Stomach (tissue), 9 donors: ENCODE data around the gene ZNF524. TPM values are rescaled to one million over a fixed set of nuclear protein-coding genes. Genes with fewer than 3 reads are reported as not detected.

Source experiments
- DNase-seq, 2 donors: peaks; one replicate each; pipeline versions ENCODE4 v3.0.0 to v3.0.0-alpha.2; 2013 to 2019
- H3K27ac ChIP-seq, 5 donors: fragments of 200-600 bp in 4 of 5; sonication (generic) in 4 of 5; one replicate each; pipeline ENCODE4 v1.5.1; 2013 to 2019; ENCODE audit warnings: mild to moderate bottlenecking in 1 of 5, moderate library complexity in 1 of 5
- H3K27me3 ChIP-seq, 3 donors: fragments of 200-600 bp; sonication (generic); one replicate each; pipeline ENCODE4 v1.5.1; 2017 to 2019; ENCODE audit warnings: mixed run types in 1 of 3
- H3K36me3 ChIP-seq, 4 donors: fragments of 200-600 bp; sonication (generic); 1 replicate in 3 of 4; 2 replicates in 1 of 4; pipeline ENCODE4 v1.5.1; 2016 to 2019
- H3K4me1 ChIP-seq, 4 donors: fragments of 200-600 bp; sonication (generic); one replicate each; pipeline ENCODE4 v1.5.1; 2016 to 2019
- H3K4me3 ChIP-seq, 4 donors: fragments of 200-600 bp; sonication (generic) in 3 of 4; one replicate each; pipeline ENCODE4 v1.5.1; 2016 to 2019; ENCODE audit warnings: mild to moderate bottlenecking in 1 of 4
- H3K9me3 ChIP-seq, 4 donors: fragments of 200-600 bp; sonication (generic); one replicate each; pipeline ENCODE4 v1.5.1; 2016 to 2019
- CTCF ChIP-seq, 7 experiments: fragments of 450-650 bp in 4 of 7; fragments of 200-600 bp in 3 of 7; sonication (generic) in 3 of 7; IDR thresholded peaks; one replicate each; pipeline ENCODE4 v1.5.1; 2016 to 2019; ENCODE audit warnings: antibody characterized with exemption in 7 of 7, control low read depth in 2 of 7, mild to moderate bottlenecking in 1 of 7
- EP300 ChIP-seq: sonication (generic); formaldehyde crosslinking; IDR thresholded peaks from one replicate; pipeline ENCODE4 v1.6.1; 2017; ENCODE audit warnings: antibody characterized with exemption
- POLR2A ChIP-seq, 4 donors: fragments of 450-650 bp; IDR thresholded peaks; one replicate each; pipeline ENCODE4 v1.6.1; 2016; ENCODE audit warnings: antibody characterized with exemption in 4 of 4, control low read depth in 2 of 4, mild to moderate bottlenecking in 1 of 4, moderate library complexity in 1 of 4
- POLR2AphosphoS5 ChIP-seq, 3 donors: sonication (generic); formaldehyde crosslinking; IDR thresholded peaks; one replicate each; pipeline ENCODE4 v1.6.1; 2016; ENCODE audit warnings: antibody characterized with exemption in 3 of 3
- WGBS, 5 donors: extraction: QIAGEN DNeasy Blood & Tissue Kit in 3 of 5; methylation state at CpG; one replicate each; pipeline versions ENCODE4 v1.1.5 to v1.1.7; 2013 to 2018; 5-methylcytosine and 5-hydroxymethylcytosine counted together
- intact Hi-C: fragments of 100-400 bp; cut with DNase I; formaldehyde crosslinking; loops from one replicate; pipeline ENCODE4 v1.15.1; 2023; ENCODE audit warnings: low total_unique reads
- polyA plus RNA-seq, 3 donors: library from polyadenylated mRNA; stranded (reverse); fragments of 200-250 nt; gene quantifications; one replicate each; pipeline ENCODE4 v1.2.3, GENCODE V29; 2013
- total RNA-seq, 5 donors: library from RNA; depleted of rRNA; stranded (reverse); fragments of >200 nt; gene quantifications; one replicate each; pipeline versions ENCODE4 v1.1.0 to v1.2.3, GENCODE V29; 2014 to 2016
- donor health status: healthy with polysubstance abuse.
- donor health status: Bipolar disorder and iron deficiency.
- donor health status: healthy.

The ZNF524 gene
- total and polyA plus RNA-seq, 8 donors: 2.9 to 70.7 (median 53.6) TPM

GRCh38 chr19:55594996-55595545 lies 5.0 kb upstream of the ZNF524 start:
- Histone ChIP-seq H3K4me1 (peaks cover 0 to 11% (median 5%) of the 10 kb centered on the region in 4 donors), H3K4me3 (no peak overlapping the region), H3K27me3 (no peaks in the 10 kb centered on the region), H3K9me3 (no peaks in the 10 kb centered on the region), H3K27ac (no peak overlapping the region), H3K36me3 (peaks cover 28 to 61% (median 56%) of the 10 kb centered on the region in 4 donors)
- intact Hi-C loops: no loop called here
- WGBS, 5 donors: 77 to 90% (median 83%) methylated on average over 4 of the region's 4 CpGs
- DNase-seq: no peak
- no peak for TF ChIP-seq CTCF (IDR thresholded peaks at IDR 0.05)
- TF ChIP-seq EP300: no peak
- no peak for TF ChIP-seq POLR2A (IDR thresholded peaks at IDR 0.05)
- no peak for TF ChIP-seq POLR2AphosphoS5 (IDR thresholded peaks at IDR 0.05)

GRCh38 chr19:55596304-55596703 lies 3.8 kb upstream of the ZNF524 start:
- Histone ChIP-seq H3K4me3 (no peak overlapping the region), H3K9me3 (no peaks in the 10 kb centered on the region), H3K36me3 (peaks cover 28 to 61% (median 56%) of the 10 kb centered on the region in 4 donors), H3K27me3 (no peaks in the 10 kb centered on the region), H3K27ac (no peak overlapping the region), H3K4me1 (peaks cover 7 to 20% (median 14%) of the 10 kb centered on the region in 4 donors)
- TF ChIP-seq CTCF (IDR thresholded peaks at IDR 0.05): no peak
- TF ChIP-seq POLR2AphosphoS5 (IDR thresholded peaks at IDR 0.05): no peak
- TF ChIP-seq POLR2A (IDR thresholded peaks at IDR 0.05): no peak
- no peak for TF ChIP-seq EP300
- no peak for DNase-seq
- intact Hi-C loops: no loop called here
- WGBS, 5 donors: 95 to 100% (median 98%) methylated on average over 3 of the region's 3 CpGs

DNA sequence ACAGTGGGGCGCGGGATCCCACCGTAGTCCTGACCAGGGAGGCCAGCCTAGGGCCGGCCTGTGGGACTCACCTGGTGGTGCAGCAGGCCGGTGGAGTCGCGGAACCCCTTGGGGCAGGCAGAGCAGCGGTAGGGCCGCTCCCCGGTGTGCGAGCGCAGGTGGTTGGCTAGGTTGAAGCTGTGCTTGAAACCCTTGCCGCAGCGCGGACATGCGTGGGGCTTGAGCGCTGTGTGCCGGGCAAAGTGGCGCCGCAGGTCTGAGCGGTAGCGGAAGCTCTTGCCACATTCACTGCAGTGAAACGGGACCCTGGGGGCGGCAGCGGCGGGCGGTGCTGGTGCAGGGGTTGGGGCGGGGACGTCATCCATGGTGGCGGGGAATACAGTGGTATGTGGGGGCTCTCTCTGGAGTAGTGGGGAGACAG lies 2.6 kb upstream of the ZNF524 start:
- no peak for TF ChIP-seq POLR2A (IDR thresholded peaks at IDR 0.05)
- no peak for TF ChIP-seq POLR2AphosphoS5 (IDR thresholded peaks at IDR 0.05)
- TF ChIP-seq EP300: no peak
- TF ChIP-seq CTCF (IDR thresholded peaks at IDR 0.05): no peak
- no peaks in the 10 kb centered on the region for H3K27me3 ChIP-seq
- intact Hi-C loops: no loop called here
- H3K9me3 ChIP-seq: no peaks in the 10 kb centered on the region
- no peak for DNase-seq
- no peak overlapping the region for H3K4me3 ChIP-seq
- WGBS, 5 donors: 94 to 97% (median 96%) methylated on average over 27 to 30 of the region's 30 CpGs
- peak overlapping the region in 1 of 5 donors; percentile 98 for H3K27ac ChIP-seq
- H3K36me3 ChIP-seq: peaks cover 25 to 56% (median 52%) of the 10 kb centered on the region in 4 donors
- H3K4me1 ChIP-seq: peaks cover 7 to 31% (median 22%) of the 10 kb centered on the region in 4 donors

DNA sequence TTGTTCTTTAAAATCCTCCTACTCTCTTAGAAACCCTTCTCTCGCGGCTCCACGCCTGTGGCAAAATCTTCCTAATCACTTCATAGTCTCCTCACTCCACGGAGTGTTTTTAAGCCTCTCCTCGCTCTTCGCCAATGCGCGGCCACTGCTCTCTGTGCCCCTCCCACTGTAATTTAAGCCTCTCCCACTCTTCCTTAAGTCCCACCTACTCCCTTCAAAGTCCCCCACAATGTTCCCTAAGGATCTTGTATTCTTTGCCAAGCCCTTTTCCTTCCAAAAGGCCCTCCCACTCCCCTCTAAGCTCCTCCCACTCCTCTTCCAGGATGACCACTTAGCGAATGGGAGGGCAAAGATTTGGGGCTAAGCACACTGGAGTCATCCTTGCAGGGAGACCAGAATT lies 2.1 kb upstream of the ZNF524 start:
- intact Hi-C loops: no loop called here
- peaks cover 7 to 36% (median 27%) of the 10 kb centered on the region in 4 donors for H3K4me1 ChIP-seq
- H3K4me3 ChIP-seq: peak overlapping the region in 1 of 4 donors; percentile 81
- 82 to 93% (median 89%) methylated on average over 9 of the region's 9 CpGs for WGBS, 5 donors
- TF ChIP-seq POLR2A (IDR thresholded peaks at IDR 0.05) (no peak), POLR2AphosphoS5 (IDR thresholded peaks at IDR 0.05) (no peak), EP300 (no peak), CTCF (IDR thresholded peaks at IDR 0.05) (no peak)
- H3K27me3 ChIP-seq: no peaks in the 10 kb centered on the region
- H3K36me3 ChIP-seq: peaks cover 25 to 57% (median 53%) of the 10 kb centered on the region in 4 donors
- peak overlapping the region in 3 of 5 donors; percentile 98 to 100 (median 99) for H3K27ac ChIP-seq
- no peak for DNase-seq
- H3K9me3 ChIP-seq: no peaks in the 10 kb centered on the region
